Effector memory CD8-positive, alpha-beta T cell (primary cell): ENCODE data around the gene NASP.
"Not testable (repeated sequence)": the region's sequence is repeated elsewhere in the genome, so short reads cannot be mapped to it uniquely, and the experiment has no call there.

ENCODE experiments used
- ATAC-seq: fragments of 150-1000 bp; cut with Tn5 transposase; replicated peaks from 2 replicates; pipeline ENCODE4 v1.10.0; 2021; ENCODE audit warnings: mild to moderate bottlenecking, moderate library complexity
- DNase-seq, 3 experiments: peaks; one replicate each; pipeline ENCODE4 v3.0.0; 2021
- H3K27ac Mint-ChIP-seq, 2 donors: one replicate each; pipeline ENCODE4 v1.8.0; 2022; ENCODE audit warnings: mild to moderate bottlenecking in 2 of 2, mixed read lengths in 2 of 2, moderate library complexity in 2 of 2
- H3K27me3 Mint-ChIP-seq, 2 donors: one replicate each; pipeline ENCODE4 v1.8.0; 2022; ENCODE audit warnings: mixed read lengths in 2 of 2
- H3K36me3 Mint-ChIP-seq: one replicate; pipeline ENCODE4 v1.8.0; 2022; ENCODE audit warnings: mild to moderate bottlenecking, moderate library complexity, mixed read lengths; ENCODE audit not compliant: insufficient read depth
- H3K4me1 Mint-ChIP-seq, 2 donors: one replicate each; pipeline ENCODE4 v1.8.0; 2022; ENCODE audit warnings: low read depth in 2 of 2, mixed read lengths in 2 of 2
- H3K4me3 Mint-ChIP-seq, 2 donors: one replicate each; pipeline ENCODE4 v1.8.0; 2022; ENCODE audit warnings: mild to moderate bottlenecking in 2 of 2, mixed read lengths in 2 of 2, moderate library complexity in 2 of 2
- H3K9me3 Mint-ChIP-seq, 2 donors: one replicate each; pipeline ENCODE4 v1.8.0; 2022; ENCODE audit warnings: mixed read lengths in 2 of 2

NASP gene

DNA sequence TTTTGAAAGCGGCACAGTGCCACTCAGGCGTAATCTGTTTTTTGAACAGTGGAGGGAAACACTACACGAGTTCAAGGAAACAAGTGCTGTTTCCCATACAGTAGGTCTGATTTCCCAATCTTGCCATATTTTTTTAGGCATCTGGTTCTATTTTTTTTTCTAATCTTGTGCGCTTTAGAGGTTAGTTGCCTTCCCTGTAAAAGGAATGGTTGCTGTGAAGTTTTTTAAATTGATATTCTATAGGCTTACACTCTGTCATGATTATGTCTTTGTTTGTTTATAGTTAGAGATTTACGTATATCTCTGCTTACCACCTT lies 1.2 kb downstream of the NASP start:
- DNase-seq, result no peak
- Mint-ChIP-seq H3K27ac (peak overlapping the region; percentile 98), H3K36me3 (peaks cover 52% of the 10 kb centered on the region), H3K27me3 (no peaks in the 10 kb centered on the region), H3K4me1 (peaks cover 27 to 36% of the 10 kb centered on the region in 2 donors), H3K4me3 (peak overlapping the region; percentile 100), H3K9me3 (no peaks in the 10 kb centered on the region)
- ATAC-seq, result no peak

DNA sequence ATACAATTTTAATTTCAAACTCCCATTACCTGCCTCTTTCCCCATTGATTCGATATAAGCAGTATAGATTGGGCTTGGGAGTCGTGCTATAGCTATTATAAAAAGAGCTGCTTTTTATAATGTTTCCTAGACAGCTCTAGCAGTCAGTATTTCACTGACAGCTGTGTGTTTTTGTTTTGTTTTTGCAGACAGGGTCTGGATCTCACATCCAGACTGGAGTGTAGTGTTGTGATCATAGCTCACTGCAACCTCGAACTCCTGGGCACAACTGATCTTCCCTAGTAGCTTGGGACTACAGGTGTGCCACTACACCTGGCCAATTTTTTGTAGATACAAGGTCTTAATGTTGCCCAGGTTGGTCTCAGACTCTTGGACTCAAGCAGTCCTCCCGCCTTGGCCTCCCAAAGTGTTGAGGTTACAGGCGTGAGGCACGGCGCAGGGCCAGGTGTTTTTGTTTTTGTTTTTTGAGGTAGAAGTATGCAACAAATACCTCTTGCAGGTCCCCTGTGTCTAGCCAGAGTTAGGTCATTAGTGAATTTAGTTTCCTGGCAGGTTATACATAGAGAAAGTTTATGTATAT lies 1.7 kb downstream of the NASP start:
- Mint-ChIP-seq H3K9me3 (no peaks in the 10 kb centered on the region), H3K4me1 (peaks cover 27 to 36% of the 10 kb centered on the region in 2 donors), H3K4me3 (peak overlapping the region; percentile 100), H3K36me3 (peaks cover 54% of the 10 kb centered on the region), H3K27ac (peak overlapping the region; percentile 98), H3K27me3 (no peaks in the 10 kb centered on the region)
- no peak for DNase-seq
- ATAC-seq, result no peak

DNA sequence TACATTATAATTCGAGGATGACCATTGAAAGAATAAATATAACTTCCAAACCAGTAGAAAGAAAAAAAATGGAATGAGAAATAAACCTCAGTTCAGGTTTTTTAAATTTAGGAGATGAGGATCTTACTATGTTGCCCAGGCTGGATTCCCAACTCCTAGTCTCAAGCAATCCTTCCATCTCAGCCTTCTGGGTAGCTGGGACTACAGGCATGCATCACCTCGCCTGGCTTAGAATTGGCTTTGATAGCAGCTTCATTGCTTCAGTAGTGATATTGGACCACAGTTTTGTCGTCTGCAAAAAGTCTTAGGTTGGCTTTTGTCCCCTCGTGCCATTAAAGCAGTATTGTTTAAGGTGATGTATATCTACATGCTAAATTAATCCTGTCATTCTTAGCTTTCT lies 2.9 kb downstream of the NASP start:
- Mint-ChIP-seq H3K36me3 (peaks cover 56% of the 10 kb centered on the region), H3K9me3 (no peaks in the 10 kb centered on the region), H3K4me3 (peak overlapping the region; percentile 100), H3K4me1 (peaks cover 27 to 40% of the 10 kb centered on the region in 2 donors), H3K27me3 (no peaks in the 10 kb centered on the region), H3K27ac (peak overlapping the region; percentile 98)
- DNase-seq (no peak), ATAC-seq (no peak)

DNA sequence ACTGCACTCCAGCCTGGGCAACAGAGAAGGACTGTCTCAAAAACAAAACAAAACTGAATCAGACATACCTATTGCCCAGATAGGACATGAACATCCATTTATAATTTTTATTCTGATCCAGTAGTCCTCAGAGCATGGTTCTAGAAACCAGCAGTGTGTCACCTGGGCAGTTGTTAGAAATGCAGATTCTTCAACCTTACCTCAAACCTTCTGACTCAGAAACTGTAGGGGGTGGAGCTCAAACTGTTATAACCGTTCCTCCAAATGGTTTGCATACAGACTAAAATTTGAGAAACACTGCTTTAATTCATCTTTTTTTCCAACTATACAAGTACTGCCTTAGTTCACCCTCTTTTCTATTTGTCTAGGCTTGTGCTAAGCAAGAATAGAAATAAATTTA lies 6.0 kb downstream of the NASP start:
- H3K4me3 Mint-ChIP-seq, result no peak overlapping the region
- peaks cover 72% of the 10 kb centered on the region for H3K36me3 Mint-ChIP-seq
- no peaks in the 10 kb centered on the region for H3K27me3 Mint-ChIP-seq
- DNase-seq (no peak), ATAC-seq (no peak)
- no peaks in the 10 kb centered on the region for H3K9me3 Mint-ChIP-seq
- peak overlapping the region in 1 of 2 donors; percentile 5 for H3K27ac Mint-ChIP-seq
- H3K4me1 Mint-ChIP-seq, result peaks cover 18 to 31% of the 10 kb centered on the region in 2 donors

DNA sequence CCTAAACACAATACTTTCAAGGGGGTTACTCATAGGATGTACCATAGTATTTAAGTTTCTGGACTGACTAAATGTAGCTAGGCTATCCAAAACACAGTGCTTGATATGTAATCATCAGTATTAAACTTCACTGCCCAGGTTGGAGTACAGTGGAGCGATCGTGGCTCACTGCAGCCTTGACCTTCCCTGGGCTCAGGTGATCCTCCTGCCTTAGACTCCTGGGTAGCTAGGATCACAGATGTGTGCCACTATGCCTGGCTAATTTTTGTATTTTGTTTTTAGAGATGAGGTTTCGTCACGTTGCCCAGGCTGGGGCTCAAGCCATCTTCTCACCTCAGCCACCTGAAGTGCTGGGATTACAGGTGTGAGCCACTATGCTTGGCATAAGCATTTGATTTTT lies 10.6 kb downstream of the NASP start:
- Mint-ChIP-seq H3K27me3 (no peaks in the 10 kb centered on the region), H3K36me3 (peaks cover 69% of the 10 kb centered on the region), H3K27ac (peak overlapping the region in 1 of 2 donors; percentile 44), H3K9me3 (no peaks in the 10 kb centered on the region), H3K4me1 (peaks cover 8 to 20% of the 10 kb centered on the region in 2 donors), H3K4me3 (no peak overlapping the region)
- DNase-seq, result no peak
- no peak for ATAC-seq

DNA sequence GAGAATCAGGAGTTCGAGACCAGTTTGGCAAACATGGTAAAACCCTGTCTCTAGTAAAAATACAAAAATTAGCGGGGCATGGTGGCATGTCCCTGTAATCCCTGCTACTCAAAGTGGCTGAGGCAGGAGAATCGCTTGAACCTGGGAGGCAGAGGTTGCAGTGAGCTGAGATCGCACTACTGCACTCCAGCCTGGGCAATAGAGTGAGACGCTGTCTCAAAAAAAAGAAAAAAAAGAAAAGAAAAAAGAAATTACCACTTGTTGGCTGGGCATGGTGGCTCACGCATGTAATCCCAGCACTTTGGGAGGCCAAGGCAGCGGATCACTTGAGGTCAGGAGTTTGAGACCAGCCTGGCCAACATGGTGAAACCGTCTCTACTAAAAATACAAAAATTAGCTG lies 12.9 kb downstream of the NASP start:
- ATAC-seq, H3K27me3 Mint-ChIP-seq, H3K4me3 Mint-ChIP-seq, DNase-seq, H3K9me3 Mint-ChIP-seq: not testable (repeated sequence)
- peaks cover 65% of the 10 kb centered on the region for H3K36me3 Mint-ChIP-seq
- H3K27ac Mint-ChIP-seq, result peak overlapping the region in 1 of 2 donors; percentile 23
- H3K4me1 Mint-ChIP-seq, result peaks cover 17 to 34% of the 10 kb centered on the region in 2 donors

DNA sequence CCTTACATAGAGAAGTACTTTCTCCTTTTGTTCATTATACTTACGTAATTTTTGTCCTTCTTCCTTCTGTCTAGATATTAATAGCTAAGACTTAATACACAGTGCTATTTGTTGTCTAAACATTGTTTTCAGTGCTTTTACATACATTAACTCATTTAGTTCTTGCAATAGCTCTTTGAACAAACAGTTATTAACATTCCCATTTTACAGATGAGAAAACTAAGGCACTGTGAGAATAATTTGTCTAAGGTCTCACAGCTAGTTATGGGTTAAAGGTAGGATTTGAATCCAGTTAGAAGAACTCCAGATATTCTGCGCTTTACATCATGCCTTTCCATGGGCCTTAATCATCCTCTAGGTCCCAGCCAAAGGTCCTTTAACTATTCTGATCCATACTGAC lies 20.4 kb downstream of the NASP start:
- H3K27ac Mint-ChIP-seq, result no peak overlapping the region
- no peaks in the 10 kb centered on the region for H3K27me3 Mint-ChIP-seq
- H3K9me3 Mint-ChIP-seq, result no peaks in the 10 kb centered on the region
- H3K4me1 Mint-ChIP-seq, result peaks cover 16 to 35% of the 10 kb centered on the region in 2 donors
- DNase-seq (no peak), ATAC-seq (no peak)
- peaks cover 72% of the 10 kb centered on the region for H3K36me3 Mint-ChIP-seq
- no peak overlapping the region for H3K4me3 Mint-ChIP-seq

DNA sequence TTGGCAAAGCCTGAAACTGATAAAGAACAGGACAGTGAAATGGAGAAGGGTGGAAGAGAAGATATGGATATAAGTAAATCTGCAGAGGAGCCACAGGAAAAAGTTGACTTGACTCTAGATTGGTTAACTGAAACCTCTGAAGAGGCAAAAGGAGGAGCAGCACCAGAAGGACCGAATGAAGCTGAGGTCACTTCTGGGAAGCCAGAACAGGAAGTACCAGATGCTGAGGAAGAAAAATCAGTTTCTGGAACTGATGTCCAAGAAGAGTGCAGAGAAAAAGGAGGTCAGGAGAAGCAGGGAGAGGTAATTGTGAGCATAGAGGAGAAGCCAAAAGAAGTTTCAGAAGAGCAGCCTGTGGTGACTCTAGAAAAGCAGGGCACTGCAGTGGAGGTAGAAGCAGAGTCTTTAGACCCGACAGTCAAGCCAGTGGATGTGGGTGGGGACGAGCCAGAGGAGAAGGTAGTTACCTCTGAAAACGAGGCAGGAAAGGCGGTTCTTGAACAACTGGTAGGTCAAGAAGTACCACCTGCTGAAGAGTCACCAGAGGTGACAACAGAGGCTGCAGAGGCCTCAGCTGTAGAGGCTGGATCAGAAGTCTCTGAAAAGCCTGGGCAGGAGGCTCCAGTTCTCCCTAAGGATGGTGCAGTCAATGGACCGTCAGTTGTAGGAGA lies 23.7 kb downstream of the NASP start:
- Mint-ChIP-seq H3K4me3 (no peak overlapping the region), H3K4me1 (peaks cover 6 to 11% of the 10 kb centered on the region in 2 donors), H3K27ac (peak overlapping the region; percentile 19 to 30), H3K36me3 (peaks cover 82% of the 10 kb centered on the region), H3K9me3 (no peaks in the 10 kb centered on the region), H3K27me3 (no peaks in the 10 kb centered on the region)
- DNase-seq, result no peak
- ATAC-seq, result no peak

DNA sequence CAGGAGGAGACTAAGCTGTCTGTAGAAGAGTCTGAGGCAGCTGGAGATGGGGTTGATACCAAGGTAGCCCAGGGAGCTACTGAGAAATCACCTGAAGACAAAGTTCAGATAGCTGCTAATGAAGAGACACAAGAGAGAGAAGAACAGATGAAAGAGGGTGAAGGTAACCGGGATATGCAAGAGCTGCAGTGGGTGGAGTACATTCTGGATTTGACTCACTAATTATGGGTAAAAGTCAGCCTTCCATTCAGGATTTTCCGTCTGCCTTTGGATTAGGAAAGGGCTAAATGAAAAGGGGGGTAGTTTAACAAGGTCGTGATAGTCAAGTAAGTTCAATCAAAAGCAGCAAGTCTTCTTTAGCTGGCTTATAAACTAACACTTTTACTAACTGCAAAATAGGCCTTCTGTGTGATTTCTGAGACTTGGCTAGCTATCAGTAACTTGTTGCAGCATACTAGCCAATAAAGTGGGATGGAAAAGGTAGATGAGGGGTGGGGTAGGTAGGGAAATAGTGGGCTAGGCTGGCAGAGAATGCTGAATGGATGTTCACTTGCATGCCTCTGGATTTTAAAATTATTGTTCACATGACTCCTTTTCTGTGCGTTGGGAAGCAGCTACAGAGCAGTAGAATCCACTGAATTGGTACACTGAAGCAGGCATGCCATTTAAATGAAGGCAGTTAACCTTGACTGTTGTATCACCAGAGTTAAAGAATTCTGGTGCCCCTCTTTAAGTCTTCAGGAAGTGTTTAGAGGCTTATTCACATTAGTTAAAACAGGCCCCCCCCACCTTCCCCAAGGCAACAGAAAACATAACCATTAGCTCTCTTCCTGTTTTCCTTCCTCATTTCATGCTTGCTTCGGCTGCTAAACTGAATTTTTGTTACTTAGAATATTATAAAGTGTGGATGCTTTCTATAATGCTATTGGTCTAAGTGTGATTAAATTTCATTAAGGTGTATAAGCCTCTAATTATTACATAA lies 24.6 kb downstream of the NASP start:
- H3K27me3 Mint-ChIP-seq, result no peaks in the 10 kb centered on the region
- H3K4me1 Mint-ChIP-seq, result peaks cover 6 to 11% of the 10 kb centered on the region in 2 donors
- ATAC-seq (no peak), DNase-seq (no peak)
- peak overlapping the region; percentile 19 to 30 for H3K27ac Mint-ChIP-seq
- no peaks in the 10 kb centered on the region for H3K9me3 Mint-ChIP-seq
- H3K36me3 Mint-ChIP-seq, result peaks cover 78% of the 10 kb centered on the region
- H3K4me3 Mint-ChIP-seq, result no peak overlapping the region

DNA sequence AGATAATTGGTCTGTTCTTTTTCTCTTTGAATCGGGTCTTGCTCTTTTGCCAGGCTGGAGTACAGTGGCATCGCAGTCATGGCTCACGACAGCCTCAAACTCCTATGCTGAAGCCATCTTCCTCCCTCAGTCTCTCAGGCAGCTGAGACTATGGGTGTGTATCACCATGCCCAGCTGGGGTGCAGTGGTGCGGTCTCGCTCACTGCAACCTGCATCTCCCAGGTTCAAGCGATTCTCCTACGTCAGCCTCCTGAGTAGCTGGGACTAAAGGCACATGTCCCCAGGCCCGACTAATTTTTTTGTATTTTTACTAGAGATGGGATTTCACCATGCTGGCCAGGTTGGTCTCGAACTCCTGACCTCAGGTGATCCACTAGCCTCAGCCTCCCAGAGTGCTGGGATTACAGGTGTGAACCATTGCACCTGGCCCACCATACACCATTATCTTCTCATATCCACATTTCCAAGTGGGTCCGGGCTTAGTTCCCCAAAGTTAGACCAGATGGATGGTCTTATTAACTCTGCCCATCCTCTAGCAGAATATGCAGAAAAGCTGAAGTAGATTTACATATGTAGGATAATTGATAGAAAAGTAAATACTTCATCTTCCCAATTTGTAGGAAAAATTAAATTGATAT lies 26.9 kb downstream of the NASP start:
- no peak overlapping the region for H3K4me3 Mint-ChIP-seq
- ATAC-seq, result no peak
- peaks cover 4 to 6% of the 10 kb centered on the region in 2 donors for H3K4me1 Mint-ChIP-seq
- peaks cover 80% of the 10 kb centered on the region for H3K36me3 Mint-ChIP-seq
- no peaks in the 10 kb centered on the region for H3K9me3 Mint-ChIP-seq
- no peak for DNase-seq
- H3K27ac Mint-ChIP-seq, result peak overlapping the region in 1 of 2 donors; percentile 79
- no peaks in the 10 kb centered on the region for H3K27me3 Mint-ChIP-seq

DNA sequence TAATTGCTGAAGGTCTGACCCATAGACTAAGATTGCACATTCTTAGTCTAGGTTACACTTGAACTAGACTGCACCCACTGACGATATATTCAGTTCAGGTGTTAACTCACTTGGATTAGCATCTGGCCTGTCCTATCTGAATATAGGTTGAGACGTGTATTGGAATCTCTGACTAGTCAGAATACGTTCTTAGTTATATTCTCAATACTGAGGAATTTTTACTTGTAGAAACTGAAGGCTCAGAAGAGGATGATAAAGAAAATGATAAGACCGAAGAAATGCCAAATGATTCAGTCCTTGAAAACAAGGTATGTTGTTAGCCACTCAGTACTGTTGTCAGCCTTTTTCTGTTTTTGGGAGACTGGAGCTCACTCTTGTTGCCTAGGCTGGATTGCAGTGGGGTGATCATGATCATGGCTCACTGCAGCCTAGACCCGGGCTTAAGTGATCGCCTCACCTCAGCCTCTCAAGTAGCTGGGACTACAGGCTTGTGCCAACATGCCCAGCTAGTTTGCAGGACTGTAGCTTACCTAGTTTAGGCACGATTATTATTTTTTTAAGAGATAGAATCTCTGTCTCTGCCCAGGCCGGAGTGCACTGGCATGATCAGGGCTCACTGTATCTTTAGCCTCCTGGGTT lies 29.2 kb downstream of the NASP start:
- H3K4me1 Mint-ChIP-seq, result peaks cover 0 to 2% of the 10 kb centered on the region in 2 donors
- DNase-seq, result no peak
- peak overlapping the region in 1 of 2 donors; percentile 41 for H3K27ac Mint-ChIP-seq
- no peaks in the 10 kb centered on the region for H3K27me3 Mint-ChIP-seq
- no peak overlapping the region for H3K4me3 Mint-ChIP-seq
- H3K36me3 Mint-ChIP-seq, result peaks cover 83% of the 10 kb centered on the region
- H3K9me3 Mint-ChIP-seq, result no peaks in the 10 kb centered on the region
- ATAC-seq, result no peak

DNA sequence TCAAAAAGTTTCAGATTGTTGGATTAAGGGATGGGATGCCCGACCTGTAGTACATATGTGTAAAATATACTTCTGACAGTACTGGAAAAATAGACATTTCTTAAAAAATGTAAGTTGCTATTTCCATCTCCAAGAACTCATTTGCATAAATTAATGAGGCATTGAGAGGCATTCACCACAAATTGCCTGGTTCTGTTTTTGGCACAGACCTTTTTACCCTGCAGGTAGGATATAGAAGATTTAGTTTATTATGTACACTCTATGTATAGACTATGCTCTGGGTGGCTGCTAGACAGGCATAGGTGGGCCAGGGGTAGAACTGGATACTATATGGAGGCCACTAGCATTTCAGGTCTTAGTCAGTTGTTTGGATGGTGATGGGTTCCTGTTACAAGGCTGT lies 32.0 kb downstream of the NASP start:
- H3K4me3 Mint-ChIP-seq, result no peak overlapping the region
- peaks cover 69% of the 10 kb centered on the region for H3K36me3 Mint-ChIP-seq
- H3K27ac Mint-ChIP-seq, result peak overlapping the region; percentile 26 to 35
- H3K4me1 Mint-ChIP-seq, result no peaks in the 10 kb centered on the region
- no peak for ATAC-seq
- H3K27me3 Mint-ChIP-seq, result no peaks in the 10 kb centered on the region
- no peak for DNase-seq
- no peaks in the 10 kb centered on the region for H3K9me3 Mint-ChIP-seq

DNA sequence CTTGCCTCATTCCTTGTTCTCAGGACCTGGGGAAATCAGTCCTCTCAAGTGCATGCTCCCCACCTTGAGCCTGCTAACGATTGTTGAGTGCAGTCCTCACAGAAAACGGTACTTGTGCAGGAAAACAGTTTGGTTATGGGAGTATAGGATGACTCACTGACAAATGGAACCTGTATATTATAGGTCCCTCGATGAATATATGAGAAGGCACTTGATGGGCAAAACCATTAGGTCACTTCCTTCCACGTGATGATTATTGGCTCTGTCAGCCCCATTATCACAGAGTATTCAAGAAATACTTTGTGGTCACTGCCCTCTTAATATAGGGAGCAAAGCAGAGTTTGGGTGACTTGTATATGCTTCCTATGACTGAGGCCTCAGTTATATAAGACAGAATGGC lies 33.8 kb downstream of the NASP start:
- ATAC-seq (no peak), DNase-seq (no peak)
- no peaks in the 10 kb centered on the region for H3K27me3 Mint-ChIP-seq
- no peaks in the 10 kb centered on the region for H3K4me1 Mint-ChIP-seq
- no peak overlapping the region for H3K4me3 Mint-ChIP-seq
- H3K36me3 Mint-ChIP-seq, result peaks cover 64% of the 10 kb centered on the region
- H3K9me3 Mint-ChIP-seq, result no peaks in the 10 kb centered on the region
- H3K27ac Mint-ChIP-seq, result peak overlapping the region; percentile 6 to 72
